Epidermal melanocyte (primary cell): Measurements from ENCODE around the gene SOS2.

Source experiments
- DNase-seq: peaks from one replicate; pipeline ENCODE4 v3.0.0; 2011; ENCODE audit warnings: low spot score; ENCODE audit not compliant: insufficient read length

Gene SOS2

GRCh38 chr14:50231475-50232275 is at the start of gene SOS2:
Gene SOS2 (minus strand): TSS chr14:50231578. CDS start chr14:50231283, 295 bp downstream.
- DNase-seq: peak; percentile 77

GRCh38 chr14:50272498-50272897 is 41.1 kb upstream of the SOS2 start:
- DNase-seq: no peak

- DNase-seq: no peak
Observed at GRCh38 chr14:50270932-50271331, 39.6 kb upstream of the SOS2 start.

GRCh38 chr14:50265029-50265428 is 33.7 kb upstream of the SOS2 start:
- no peak for DNase-seq

GRCh38 chr14:50263321-50263720 is 31.9 kb upstream of the SOS2 start:
- DNase-seq: no peak

- no peak for DNase-seq
Observed at GRCh38 chr14:50262865-50263264, 31.5 kb upstream of the SOS2 start.

- DNase-seq: peak; percentile 27
Observed at GRCh38 chr14:50260511-50260910, 29.1 kb upstream of the SOS2 start.

- no peak for DNase-seq
Observed at GRCh38 chr14:50260072-50260471, 28.7 kb upstream of the SOS2 start.

- no peak for DNase-seq
Observed at GRCh38 chr14:50257732-50258131, 26.4 kb upstream of the SOS2 start.

- no peak for DNase-seq
Observed at GRCh38 chr14:50254248-50254647, 22.9 kb upstream of the SOS2 start.

GRCh38 chr14:50249136-50249775 is 17.9 kb upstream of the SOS2 start:
- DNase-seq: no peak

- DNase-seq: no peak
Observed at GRCh38 chr14:50247245-50247644, 15.9 kb upstream of the SOS2 start.

GRCh38 chr14:50242566-50243310 is 11.4 kb upstream of the SOS2 start:
- no peak for DNase-seq

- no peak for DNase-seq
Observed at GRCh38 chr14:50242096-50242495, 10.7 kb upstream of the SOS2 start.

- DNase-seq: no peak
Observed at GRCh38 chr14:50237427-50237826, 6.0 kb upstream of the SOS2 start.

- DNase-seq: no peak
Observed at GRCh38 chr14:50233951-50234250, 2.5 kb upstream of the SOS2 start.

GRCh38 chr14:50233166-50233950 is 2.0 kb upstream of the SOS2 start:
- no peak for DNase-seq

GRCh38 chr14:50232276-50232642 is 881 bp upstream of the SOS2 start:
- no peak for DNase-seq

- DNase-seq: peak; percentile 29
Observed at GRCh38 chr14:50230701-50231474, 490 bp downstream of the SOS2 start.

GRCh38 chr14:50230401-50230700 is 1.0 kb downstream of the SOS2 start:
- DNase-seq: no peak

GRCh38 chr14:50229681-50230080 is 1.7 kb downstream of the SOS2 start:
- no peak for DNase-seq
